GM18951 (cell line): Measurements from ENCODE around the gene ATP13A2.
"Not testable (repeated sequence)": the region's sequence is repeated elsewhere in the genome, so short reads cannot be mapped to it uniquely, and the experiment has no call there.

Source experiments
- POLR2A ChIP-seq: IDR thresholded peaks from 4 replicates; pipeline ENCODE4 v1.6.1; 2011; ENCODE audit warnings: mild to moderate bottlenecking; ENCODE audit not compliant: insufficient read length, insufficient read depth; ENCODE audit errors: extremely low read depth
- in situ Hi-C: fragments of 300-500 bp; cut with MboI; formaldehyde crosslinking; loops from one replicate; pipeline ENCODE4 v1.12.0; 2022; ENCODE audit warnings: low sequenced_read_pairs, mixed read lengths, inconsistent platforms; ENCODE audit not compliant: unreplicated experiment

The ATP13A2 gene

DNA sequence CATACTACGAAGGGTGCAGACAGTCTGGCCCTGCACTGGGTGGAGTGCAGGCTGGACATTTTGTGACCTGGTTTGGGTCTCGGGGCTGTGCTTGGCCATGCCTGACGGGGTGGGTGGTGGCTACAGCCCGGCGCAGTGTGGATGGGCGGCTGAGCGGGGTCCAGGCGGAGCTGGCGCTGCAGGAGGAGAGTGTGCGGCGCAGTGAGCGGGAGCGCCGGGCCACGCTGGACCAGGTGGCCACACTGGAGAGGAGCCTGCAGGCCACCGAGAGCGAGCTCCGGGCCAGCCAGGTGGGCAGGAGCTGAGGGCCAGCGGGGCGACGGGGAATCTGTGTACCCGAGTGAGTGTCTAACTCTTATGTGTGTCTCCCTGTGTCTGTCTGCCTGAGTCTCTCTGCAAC, 45.4 kb downstream of the ATP13A2 start:
- in situ Hi-C loops = no loop called here
- TF ChIP-seq POLR2A = no peak

DNA sequence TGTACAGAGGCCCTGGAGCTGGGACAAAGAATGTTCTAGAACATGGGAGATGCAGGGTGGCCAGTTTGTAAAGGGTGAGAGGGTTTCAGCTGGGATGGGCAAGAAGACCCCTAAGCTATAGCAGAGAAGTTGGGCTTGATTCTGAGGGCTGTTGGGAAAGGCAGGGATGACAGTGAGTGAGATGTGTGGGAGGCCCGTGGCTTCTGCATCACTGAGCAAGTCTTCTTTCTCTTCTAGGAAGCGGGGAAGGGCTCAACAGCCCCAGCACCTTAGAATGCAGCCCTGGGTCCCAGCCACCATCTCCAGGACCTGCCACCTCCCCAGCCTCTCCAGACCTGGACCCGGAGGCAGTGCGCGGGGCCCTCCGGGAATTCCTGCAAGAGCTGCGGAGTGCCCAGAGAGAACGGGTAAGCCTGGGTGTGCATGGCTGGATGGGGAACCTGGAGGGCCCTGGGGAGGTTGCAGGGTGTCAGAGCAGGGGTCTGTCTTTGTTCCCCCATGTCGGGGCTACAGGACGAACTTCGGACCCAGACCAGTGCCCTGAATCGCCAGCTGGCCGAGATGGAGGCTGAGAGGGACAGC, 46.2 kb downstream of the ATP13A2 start:
- TF ChIP-seq POLR2A = no peak
- in situ Hi-C loops = no loop called here

DNA sequence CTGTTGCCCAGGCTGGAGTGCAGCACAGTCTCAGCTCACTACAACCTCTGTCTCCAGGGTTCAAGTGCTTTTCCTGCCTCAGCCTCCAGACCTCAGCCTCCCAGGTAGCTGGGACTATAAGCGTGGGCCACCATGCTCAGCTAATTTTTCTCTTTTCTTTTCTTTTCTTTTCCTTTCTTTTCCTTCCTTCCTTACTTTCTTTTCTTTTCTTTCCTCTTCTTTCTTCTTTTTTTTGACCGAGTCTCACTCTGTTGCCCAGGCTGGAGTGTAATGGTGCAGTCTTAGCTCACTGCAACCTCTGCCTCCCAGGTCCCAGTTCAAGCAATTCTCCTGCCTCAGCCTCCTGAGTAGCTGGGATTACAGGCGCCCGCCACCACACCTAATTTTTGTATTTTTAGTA, 47.6 kb downstream of the ATP13A2 start:
- in situ Hi-C loops = not testable (repeated sequence)

DNA sequence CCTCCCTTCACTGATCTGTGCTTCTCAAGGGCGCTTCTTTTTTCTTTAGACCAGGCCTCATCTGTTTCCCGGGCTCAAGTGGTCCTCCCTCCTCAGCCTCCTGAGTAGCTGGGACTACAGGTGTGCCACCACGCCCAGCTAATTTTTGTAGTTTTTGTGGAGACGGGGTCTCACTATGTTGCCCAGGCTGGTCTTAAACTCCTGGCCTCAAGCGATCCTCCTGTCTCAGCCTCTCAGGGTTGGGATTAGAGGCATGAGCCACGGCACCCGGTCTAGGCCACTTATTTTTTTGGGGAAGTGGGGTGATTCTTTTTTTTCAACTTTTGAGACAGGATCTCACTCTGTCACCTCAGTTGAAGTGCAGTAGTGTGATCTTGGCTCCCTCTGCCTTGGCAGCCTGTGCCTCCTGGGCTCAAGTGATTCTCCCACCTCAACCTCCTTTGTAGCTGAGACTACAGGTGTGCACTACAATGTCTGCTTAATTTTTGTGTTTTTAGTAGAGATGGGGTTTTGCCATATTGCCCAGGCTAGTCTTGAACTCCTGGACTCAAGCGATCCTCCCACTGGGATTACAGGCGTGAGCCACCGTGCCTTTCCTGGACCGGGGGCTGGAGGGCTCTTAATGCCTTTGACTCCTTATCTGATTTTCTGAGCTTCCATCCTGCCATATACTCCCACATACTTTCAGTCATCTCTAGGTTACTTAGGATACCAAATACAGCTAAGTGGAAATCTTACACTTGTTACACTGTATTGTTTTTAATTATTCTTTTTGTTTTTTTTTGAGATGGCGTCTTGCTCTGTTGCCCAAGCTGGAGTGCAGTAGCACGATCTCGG, 50.2 kb downstream of the ATP13A2 start:
- in situ Hi-C loops = no loop called here
- TF ChIP-seq POLR2A = no peak

DNA sequence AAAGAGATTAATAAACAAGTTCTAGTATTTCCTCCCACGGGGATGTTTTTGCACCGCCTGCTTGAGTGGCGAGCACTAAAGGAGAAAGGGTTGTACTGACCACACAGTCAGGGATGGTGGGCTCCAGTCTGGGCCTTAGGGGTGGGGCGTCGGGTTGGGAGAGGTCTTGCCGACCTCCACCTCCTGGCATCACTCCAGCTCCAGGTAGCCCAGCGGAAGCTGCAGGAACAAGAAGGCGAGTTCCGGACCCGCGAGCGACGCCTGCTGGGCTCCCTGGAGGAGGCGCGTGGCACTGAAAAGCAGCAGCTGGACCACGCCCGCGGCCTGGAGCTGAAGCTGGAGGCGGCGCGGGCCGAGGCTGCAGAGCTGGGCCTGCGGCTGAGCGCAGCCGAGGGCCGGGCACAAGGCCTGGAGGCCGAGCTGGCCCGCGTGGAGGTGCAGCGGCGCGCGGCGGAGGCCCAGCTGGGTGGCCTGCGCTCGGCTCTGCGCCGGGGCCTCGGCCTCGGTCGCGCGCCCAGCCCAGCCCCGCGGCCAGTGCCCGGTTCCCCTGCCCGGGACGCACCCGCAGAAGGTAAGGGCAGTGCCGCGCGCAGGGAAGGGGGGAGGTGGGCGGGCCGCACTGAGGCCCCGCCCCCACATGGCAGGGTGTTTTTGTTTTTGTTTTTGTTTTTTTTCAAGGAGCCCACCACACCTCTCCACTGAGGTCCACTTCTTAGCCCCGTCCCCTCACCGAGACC, 51.0 kb downstream of the ATP13A2 start:
- in situ Hi-C loops = no loop called here
- TF ChIP-seq POLR2A = no peak

DNA sequence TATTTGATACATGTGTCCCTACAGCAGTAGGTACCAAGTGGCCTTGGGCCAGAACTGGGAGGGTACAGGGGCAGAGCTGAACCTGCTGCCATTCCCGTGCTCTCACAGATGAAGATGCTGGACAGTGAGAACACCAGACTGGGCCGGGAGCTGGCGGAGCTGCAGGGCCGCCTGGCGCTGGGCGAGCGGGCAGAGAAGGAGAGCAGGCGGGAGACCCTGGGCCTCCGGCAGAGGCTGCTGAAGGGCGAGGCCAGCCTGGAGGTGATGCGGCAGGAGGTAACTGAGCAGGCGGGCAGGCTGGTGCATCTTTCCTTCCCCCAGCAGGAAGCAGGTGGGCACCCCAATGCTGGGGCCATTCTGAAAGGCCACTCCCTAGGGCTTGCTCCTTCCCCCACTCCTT, 53.3 kb downstream of the ATP13A2 start:
- TF ChIP-seq POLR2A = no peak
- in situ Hi-C loops = no loop called here

DNA sequence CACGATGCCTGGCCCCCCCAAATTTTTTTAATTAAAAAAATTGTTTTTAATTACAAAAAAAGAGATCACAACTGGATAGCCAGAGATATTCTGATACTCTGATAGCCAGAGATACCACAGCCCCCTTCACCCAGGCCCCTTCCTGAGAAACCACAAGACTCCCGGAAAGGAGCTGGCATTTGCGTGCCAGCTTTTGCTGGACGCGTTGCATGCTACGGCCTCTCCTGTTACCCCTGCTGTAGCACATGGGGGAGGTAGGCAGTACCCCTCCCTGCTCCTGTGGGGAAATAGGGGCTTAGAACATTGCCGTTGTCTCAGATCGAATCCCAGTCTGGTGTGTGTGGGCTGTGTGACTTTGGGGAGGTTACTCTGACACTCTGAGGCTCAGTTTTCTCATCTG, 54.0 kb downstream of the ATP13A2 start:
- no peak for TF ChIP-seq POLR2A
- in situ Hi-C loops = no loop called here

DNA sequence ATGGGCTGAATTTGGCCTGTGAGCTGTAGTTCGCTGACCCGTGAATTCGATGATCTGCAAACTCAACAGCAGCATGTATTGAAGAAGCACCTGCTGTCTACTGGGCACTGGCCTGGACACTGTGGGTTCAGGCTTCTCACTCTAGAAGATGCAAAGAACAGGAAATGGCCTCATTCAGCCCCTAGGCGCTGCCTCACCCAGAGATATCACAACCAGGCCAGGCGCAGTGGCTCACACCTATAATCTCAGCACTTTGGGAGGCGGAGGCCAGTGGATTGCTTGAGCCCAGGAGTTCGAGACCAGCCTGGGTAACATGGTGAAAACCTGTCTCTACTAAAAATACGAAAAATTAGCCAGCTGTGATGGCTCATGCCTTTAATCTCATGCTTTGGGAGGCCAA, 55.0 kb downstream of the ATP13A2 start:
- in situ Hi-C loops = no loop called here

DNA sequence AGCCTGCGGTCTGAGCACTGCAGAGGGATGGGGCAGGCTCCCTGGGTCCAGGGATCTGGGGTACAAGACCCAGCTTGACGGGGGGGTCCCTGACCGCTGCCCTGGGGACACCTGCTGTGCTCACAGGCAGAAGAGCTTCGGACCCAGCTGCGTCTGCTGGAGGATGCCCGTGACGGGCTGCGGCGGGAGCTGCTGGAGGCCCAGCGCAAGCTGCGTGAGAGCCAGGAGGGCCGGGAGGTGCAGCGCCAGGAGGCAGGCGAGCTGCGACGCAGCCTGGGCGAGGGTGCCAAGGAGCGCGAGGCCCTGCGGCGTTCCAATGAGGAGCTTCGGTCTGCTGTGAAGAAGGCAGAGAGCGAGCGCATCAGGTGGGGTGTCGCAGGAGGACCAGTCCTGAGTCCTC, 56.5 kb downstream of the ATP13A2 start:
- TF ChIP-seq POLR2A = no peak
- in situ Hi-C loops = no loop called here

More for the DNA sequence above, 55.0 kb downstream of the ATP13A2 start:
- no peak for TF ChIP-seq POLR2A

DNA sequence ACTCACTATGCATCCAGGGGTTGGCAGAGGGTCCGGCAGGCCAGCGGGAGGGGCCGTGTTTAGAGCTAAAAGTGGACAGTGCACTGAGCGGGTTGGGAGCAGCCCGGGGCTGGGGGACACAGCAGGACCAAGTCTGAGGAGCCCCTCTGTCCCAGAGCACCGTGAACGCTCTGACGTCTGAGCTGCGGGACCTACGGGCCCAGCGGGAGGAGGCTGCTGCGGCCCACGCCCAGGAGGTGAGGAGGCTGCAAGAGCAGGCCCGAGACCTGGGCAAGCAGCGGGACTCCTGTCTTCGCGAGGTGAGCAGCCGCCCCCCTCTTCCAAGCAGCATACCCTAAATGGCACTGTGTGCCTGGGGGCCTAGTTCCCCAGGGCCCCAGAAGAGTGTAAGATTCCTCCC, 57.1 kb downstream of the ATP13A2 start:
- in situ Hi-C loops = no loop called here
- TF ChIP-seq POLR2A = no peak

DNA sequence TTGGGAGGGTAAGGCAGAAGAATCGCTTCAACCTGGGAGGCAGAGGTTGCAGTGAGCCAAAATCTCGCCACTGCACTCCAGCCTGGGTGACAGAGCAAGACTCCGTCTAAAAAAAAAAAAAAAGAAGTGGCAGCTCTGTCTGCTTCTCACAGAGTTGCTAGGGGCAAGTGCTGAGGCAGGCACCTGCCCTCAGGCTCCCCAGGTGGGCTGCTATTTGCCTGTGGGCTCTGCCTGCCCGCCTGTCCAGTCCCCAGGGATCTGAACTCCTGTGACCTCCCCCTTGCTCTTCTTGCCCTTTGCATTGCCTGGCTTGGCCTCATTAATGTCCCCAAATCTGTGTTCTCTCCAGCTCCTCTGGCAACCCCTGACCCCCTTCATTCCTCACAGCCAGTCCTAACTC, 59.4 kb downstream of the ATP13A2 start:
- in situ Hi-C loops = not testable (repeated sequence)

DNA sequence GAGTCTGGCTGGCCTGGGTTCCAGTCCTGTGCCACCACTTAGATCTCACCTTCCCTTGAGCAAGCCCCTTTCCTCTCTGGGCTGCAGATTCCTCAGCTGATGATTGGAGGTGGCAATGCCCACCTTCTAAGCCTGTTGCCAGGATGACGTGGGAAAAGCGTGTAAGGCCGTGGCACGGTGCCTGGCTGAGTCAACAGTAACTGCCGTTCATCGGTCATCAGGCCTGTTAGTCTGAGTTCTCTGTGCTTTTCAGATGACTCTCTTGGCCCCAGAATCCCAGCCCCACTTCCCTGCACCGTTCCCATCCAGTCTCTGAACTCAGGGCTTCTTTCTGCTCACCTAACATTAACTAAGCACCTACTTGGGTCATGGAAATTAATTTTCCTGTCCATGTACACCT, 62.7 kb downstream of the ATP13A2 start:
- in situ Hi-C loops = not testable (repeated sequence)

DNA sequence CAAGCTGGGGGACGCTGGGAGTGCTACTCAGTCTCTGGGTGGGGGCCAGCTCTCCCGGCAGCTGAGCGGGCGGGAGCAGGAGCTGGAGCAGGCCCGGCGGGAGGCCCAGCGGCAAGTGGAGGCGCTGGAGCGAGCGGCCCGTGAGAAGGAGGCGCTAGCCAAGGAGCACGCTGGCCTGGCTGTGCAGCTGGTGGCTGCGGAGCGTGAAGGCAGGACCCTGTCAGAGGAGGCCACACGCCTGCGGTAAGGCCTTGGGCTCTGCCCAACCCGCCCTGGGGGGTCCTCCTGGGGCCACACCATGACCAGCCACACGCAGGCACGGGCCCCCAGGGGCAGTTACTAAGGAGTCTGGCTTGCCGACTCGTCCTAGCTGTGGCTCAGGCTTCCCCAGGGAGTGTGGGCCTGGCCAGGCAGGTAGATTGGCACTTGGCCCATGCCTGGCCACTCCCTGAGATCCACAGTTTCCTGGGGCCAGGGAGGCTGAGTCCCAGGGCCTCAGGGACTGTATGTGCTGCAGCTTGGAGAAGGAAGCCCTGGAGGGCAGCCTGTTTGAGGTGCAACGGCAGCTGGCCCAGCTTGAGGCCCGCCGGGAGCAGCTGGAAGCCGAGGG, 63.3 kb downstream of the ATP13A2 start:
- in situ Hi-C loops = not testable (repeated sequence)

DNA sequence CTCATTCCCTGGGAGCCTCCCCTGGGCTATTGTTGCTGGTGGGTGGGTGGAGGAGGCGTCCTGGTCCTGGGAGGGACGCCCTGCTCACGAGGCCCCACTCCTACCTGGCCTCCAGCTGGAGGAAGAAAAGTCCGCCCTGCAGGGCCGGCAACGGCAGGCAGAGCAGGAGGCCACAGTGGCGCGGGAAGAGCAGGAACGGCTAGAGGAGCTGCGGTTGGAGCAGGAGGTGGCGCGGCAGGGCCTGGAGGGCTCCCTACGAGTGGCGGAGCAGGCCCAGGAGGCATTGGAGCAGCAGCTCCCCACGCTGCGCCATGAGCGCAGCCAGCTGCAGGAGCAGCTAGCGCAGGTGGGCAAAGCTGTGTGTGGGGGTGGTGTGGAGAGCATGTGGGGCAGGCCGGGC, 65.1 kb downstream of the ATP13A2 start:
- TF ChIP-seq POLR2A = no peak
- in situ Hi-C loops = no loop called here

DNA sequence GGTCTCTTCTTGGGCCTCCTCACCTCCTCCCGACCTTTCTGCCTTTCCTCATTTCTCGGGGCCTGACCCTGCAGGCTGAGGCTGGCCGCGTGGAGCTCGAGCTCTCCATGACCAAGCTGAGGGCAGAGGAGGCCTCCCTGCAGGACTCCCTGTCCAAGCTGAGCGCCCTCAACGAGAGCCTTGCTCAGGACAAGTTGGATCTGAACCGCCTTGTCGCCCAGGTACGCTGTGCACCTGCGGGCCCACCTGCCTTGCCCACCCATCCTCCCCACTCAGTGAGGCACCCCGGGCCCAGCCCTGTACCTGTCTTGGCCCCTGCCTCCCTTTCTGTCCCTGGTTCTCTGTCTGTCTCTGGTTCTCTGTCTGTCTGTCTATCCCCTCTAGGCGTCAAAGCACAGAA, 65.5 kb downstream of the ATP13A2 start:
- in situ Hi-C loops = not testable (repeated sequence)

DNA sequence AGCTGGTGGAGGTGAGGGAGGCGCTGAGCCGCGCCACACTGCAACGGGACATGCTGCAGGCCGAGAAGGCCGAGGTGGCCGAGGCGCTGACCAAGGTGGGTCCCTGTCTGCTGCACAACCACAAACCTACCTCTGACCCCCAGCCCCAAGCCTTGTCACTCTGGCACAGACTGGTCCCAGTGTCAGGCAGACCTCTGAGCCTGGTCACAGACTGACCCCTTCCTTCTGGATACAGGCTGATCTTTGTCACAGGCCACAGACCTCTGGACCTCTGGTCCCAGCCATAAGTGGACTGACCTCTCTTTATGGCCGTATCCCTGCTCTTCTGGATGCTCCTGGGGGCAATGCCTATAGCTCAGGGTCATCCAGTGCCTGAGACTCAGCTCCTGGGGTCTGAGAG, 66.2 kb downstream of the ATP13A2 start:
- in situ Hi-C loops = not testable (repeated sequence)
